Peyer's patch (tissue), 4 donors: ENCODE data around the gene ZFPL1. TPM values are rescaled to one million over a fixed set of nuclear protein-coding genes. Genes with fewer than 3 reads are reported as not detected.

Source experiments
- DNase-seq, 3 donors: peaks; one replicate each; pipeline ENCODE4 v3.0.0-alpha.2; 2017 to 2019
- H3K27ac ChIP-seq, 4 donors: fragments of 200-600 bp; sonication (generic); one replicate each; pipeline ENCODE4 v1.5.1; 2016 to 2019
- H3K27me3 ChIP-seq, 2 donors: fragments of 200-600 bp; sonication (generic); one replicate each; pipeline ENCODE4 v1.5.1; 2019
- H3K36me3 ChIP-seq, 3 donors: fragments of 200-600 bp; sonication (generic); one replicate each; pipeline ENCODE4 v1.5.1; 2016 to 2019
- H3K4me1 ChIP-seq, 4 donors: fragments of 200-600 bp; sonication (generic); one replicate each; pipeline ENCODE4 v1.5.1; 2016 to 2019
- H3K4me3 ChIP-seq, 4 donors: fragments of 200-600 bp; sonication (generic); 1 replicate in 3 of 4; 2 replicates in 1 of 4; pipeline ENCODE4 v1.5.1; 2016 to 2019; ENCODE audit warnings: mild to moderate bottlenecking in 1 of 4
- H3K9me3 ChIP-seq, 4 donors: fragments of 200-600 bp; sonication (generic); one replicate each; pipeline ENCODE4 v1.5.1; 2016 to 2019; ENCODE audit warnings: mild to moderate bottlenecking in 1 of 4
- CTCF ChIP-seq, 6 experiments: fragments of 450-650 bp in 4 of 6; fragments of 200-600 bp in 2 of 6; sonication (generic) in 1 of 6; IDR thresholded peaks; one replicate each; pipeline ENCODE4 v1.5.1; 2017 to 2019; ENCODE audit warnings: antibody characterized with exemption in 6 of 6, mild to moderate bottlenecking in 3 of 6, moderate library complexity in 1 of 6
- POLR2A ChIP-seq, 2 donors: fragments of 450-650 bp; IDR thresholded peaks; one replicate each; pipeline ENCODE4 v1.5.1; 2017; ENCODE audit warnings: antibody characterized with exemption in 2 of 2, mild to moderate bottlenecking in 2 of 2, moderate library complexity in 2 of 2
- total RNA-seq, 4 donors: library from RNA; depleted of rRNA; stranded (reverse); fragments of >200 nt; gene quantifications; one replicate each; pipeline ENCODE4 v1.1.0, GENCODE V29; 2016

The ZFPL1 gene
- total RNA-seq, 4 donors from 2014 or later = 53.9 to 67.6 (median 55.5) TPM

DNA sequence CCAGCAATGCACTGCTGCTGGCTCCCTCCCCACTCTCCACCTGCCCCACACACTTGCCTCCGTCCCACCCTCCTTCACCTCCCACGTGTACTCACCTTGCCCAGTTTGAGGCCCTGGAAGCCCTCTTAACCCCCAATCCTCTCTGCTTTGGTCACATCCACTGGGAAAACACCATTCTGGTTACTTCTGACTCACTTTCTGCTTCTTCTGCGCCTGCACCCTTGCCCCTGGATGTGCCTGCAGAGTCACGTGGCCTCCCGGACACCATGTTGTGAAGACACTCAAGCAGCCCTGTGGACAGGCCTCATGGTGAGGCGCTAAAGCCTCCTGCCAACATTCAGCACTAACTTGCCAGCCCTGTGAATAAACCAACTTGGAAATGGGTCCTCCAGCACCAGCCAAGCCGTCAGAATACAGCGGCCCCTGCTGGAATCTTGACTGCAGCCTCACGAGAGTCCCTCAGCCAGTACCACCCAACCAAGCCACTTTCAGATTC is 23.1 kb upstream of the ZFPL1 start:
- Histone ChIP-seq H3K9me3 (no peaks in the 10 kb centered on the region), H3K4me1 (peaks cover 0 to 19% (median 4%) of the 10 kb centered on the region in 4 donors), H3K27ac (peak overlapping the region in 2 of 4 donors; percentile 76 to 87), H3K36me3 (no peaks in the 10 kb centered on the region), H3K27me3 (no peaks in the 10 kb centered on the region), H3K4me3 (no peak overlapping the region)
- DNase-seq = no peak
- TF ChIP-seq CTCF (IDR thresholded peaks at IDR 0.05) = no peak
- no peak for TF ChIP-seq POLR2A (IDR thresholded peaks at IDR 0.05)

- TF ChIP-seq CTCF (IDR thresholded peaks at IDR 0.05) (no peak), POLR2A (IDR thresholded peaks at IDR 0.05) (no peak)
- Histone ChIP-seq H3K27ac (no peak overlapping the region), H3K36me3 (no peaks in the 10 kb centered on the region), H3K4me1 (peaks cover 0 to 23% (median 4%) of the 10 kb centered on the region in 4 donors), H3K9me3 (no peaks in the 10 kb centered on the region), H3K27me3 (no peaks in the 10 kb centered on the region), H3K4me3 (no peak overlapping the region)
- DNase-seq = no peak
Measured at GRCh38 chr11:65063532-65063931, 20.5 kb upstream of the ZFPL1 start.

- Histone ChIP-seq H3K9me3 (no peaks in the 10 kb centered on the region), H3K27me3 (no peaks in the 10 kb centered on the region), H3K27ac (no peak overlapping the region), H3K4me1 (peaks cover 0 to 17% (median under 1%) of the 10 kb centered on the region in 4 donors), H3K4me3 (no peak overlapping the region), H3K36me3 (no peaks in the 10 kb centered on the region)
- no peak for TF ChIP-seq POLR2A (IDR thresholded peaks at IDR 0.05)
- no peak for TF ChIP-seq CTCF (IDR thresholded peaks at IDR 0.05)
- DNase-seq = no peak
Measured at GRCh38 chr11:65064847-65065240, 19.2 kb upstream of the ZFPL1 start.

GRCh38 chr11:65065851-65066250 is 18.2 kb upstream of the ZFPL1 start:
- no peak overlapping the region for H3K4me3 ChIP-seq
- no peaks in the 10 kb centered on the region for H3K36me3 ChIP-seq
- no peaks in the 10 kb centered on the region for H3K27me3 ChIP-seq
- H3K4me1 ChIP-seq = peaks cover 0 to 8% (median 0%) of the 10 kb centered on the region in 4 donors
- no peaks in the 10 kb centered on the region for H3K9me3 ChIP-seq
- peak overlapping the region in 2 of 4 donors; percentile 18 to 22 for H3K27ac ChIP-seq
- no peak for DNase-seq
- TF ChIP-seq POLR2A (IDR thresholded peaks at IDR 0.05) (no peak), CTCF (IDR thresholded peaks at IDR 0.05) (no peak)

DNA sequence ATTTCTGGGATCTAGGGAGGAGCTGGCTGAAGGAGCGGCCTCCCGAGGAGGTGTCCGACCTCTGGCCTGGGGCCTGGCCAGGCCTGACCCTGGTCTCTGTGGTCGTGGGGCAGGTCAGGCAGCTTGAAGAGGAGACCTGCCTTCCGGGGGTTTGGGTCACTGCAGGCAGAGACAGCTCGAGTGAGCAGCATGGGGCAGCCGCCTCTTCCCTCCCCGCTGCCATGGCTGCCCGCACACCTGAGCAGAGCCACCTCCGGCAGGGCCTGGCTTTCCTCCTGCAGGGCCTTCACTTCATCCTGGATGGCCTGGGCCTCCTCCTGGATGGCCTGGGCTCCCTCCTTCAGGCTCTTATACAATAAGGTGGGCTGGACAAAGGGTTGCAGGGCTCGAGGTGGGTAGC is 17.7 kb upstream of the ZFPL1 start:
- H3K27me3 ChIP-seq = no peaks in the 10 kb centered on the region
- H3K4me1 ChIP-seq = peaks cover 0 to 6% (median 0%) of the 10 kb centered on the region in 4 donors
- no peaks in the 10 kb centered on the region for H3K36me3 ChIP-seq
- H3K4me3 ChIP-seq = no peak overlapping the region
- DNase-seq = no peak
- peak overlapping the region in 2 of 4 donors; percentile 18 to 22 for H3K27ac ChIP-seq
- TF ChIP-seq CTCF (IDR thresholded peaks at IDR 0.05) (no peak), POLR2A (IDR thresholded peaks at IDR 0.05) (no peak)
- no peaks in the 10 kb centered on the region for H3K9me3 ChIP-seq
